LNCaP clone FGC (cell line): ENCODE data around the gene GNG7.

Experiments
- DNase-seq: peaks from one replicate; pipeline ENCODE4 v3.0.0-alpha.2; 2011; ENCODE audit warnings: low read depth
- H3K4me3 ChIP-seq: 2 replicates; pipeline ENCODE4 v1.5.1; 2011; ENCODE audit warnings: mild to moderate bottlenecking, low read depth, low read length, control low read depth
- CTCF ChIP-seq: IDR thresholded peaks from 2 replicates; pipeline ENCODE4 v1.5.1; 2012; ENCODE audit warnings: mild to moderate bottlenecking; ENCODE audit not compliant: control insufficient read depth, insufficient read depth; ENCODE audit errors: extremely low read depth

GNG7 gene

DNA sequence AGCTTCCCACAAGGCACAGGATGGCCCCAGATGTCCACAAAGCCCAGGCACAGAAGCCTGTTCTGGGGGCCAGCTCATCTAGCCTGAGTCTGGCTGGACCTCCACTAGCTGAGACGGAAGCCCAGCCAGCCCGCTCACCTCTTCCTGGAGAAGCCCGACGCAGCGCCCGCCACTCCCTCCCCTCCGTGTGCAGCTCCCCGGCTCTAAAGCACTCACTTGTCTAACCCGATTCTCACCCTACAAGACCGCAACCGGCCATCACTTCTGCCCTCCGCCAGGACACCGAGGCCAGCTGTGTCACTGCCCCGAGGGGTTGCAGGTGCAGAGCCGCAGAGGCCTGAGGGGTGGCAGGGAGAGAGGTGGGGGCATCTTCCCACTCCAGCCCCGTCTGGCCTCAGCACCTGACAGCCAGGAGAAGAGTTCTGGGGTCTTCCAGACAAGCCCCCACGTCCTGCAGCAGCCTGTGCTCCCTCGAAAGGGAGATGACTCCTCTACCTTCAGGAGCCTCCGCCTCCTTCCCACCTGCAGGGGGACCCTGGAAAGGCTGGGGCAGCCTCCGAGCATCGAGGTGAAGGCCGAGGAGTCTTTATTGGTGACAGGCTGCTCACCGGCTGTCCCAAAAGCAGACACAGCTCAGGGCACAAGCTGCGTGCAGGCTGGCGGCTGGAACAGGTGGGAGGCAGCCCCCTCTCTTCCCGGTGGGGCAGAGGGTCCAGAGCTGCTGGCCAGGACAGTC lies 24.6 kb upstream of the GNG7 start:
- no peak overlapping the region for H3K4me3 ChIP-seq
- no peak for TF ChIP-seq CTCF
- DNase-seq, result no peak

DNA sequence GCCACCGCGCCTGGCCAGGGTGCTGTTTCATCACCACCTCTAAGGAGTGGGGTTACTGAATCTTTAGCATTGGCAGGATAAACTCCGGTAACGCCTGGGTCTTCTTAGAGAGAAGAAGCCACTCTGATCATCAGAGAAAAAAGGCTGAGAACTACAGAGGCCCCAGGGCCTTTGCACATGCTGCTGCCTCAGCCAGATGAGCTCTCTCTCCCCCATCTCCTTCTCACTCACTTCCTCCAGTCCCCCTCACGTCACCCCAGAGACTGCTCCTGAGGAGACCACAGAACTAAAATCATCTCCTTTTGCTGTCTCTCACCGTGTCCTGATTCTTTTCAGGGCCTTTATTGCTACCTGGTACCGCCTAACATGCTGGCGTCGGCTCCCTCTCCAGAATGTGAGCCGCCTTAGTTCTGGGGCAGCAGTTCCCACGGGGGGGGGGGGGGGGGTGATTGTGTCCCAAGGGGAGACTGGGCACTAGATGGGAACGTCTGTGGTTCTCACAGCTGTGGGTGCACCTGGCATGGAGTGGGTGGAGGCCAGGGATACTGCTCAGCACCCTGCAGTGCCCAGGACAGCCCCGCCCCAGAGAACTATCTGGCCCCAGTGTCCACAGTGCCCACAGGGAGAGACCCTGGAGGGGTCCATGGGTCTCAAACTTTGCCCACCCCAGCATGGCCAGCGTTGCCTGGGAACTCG lies 23.8 kb upstream of the GNG7 start:
- DNase-seq, result no peak
- no peak for TF ChIP-seq CTCF
- H3K4me3 ChIP-seq, result no peak overlapping the region

GRCh38 chr19:2724148-2724557 lies 21.7 kb upstream of the GNG7 start:
- no peak overlapping the region for H3K4me3 ChIP-seq
- no peak for TF ChIP-seq CTCF
- no peak for DNase-seq

DNA sequence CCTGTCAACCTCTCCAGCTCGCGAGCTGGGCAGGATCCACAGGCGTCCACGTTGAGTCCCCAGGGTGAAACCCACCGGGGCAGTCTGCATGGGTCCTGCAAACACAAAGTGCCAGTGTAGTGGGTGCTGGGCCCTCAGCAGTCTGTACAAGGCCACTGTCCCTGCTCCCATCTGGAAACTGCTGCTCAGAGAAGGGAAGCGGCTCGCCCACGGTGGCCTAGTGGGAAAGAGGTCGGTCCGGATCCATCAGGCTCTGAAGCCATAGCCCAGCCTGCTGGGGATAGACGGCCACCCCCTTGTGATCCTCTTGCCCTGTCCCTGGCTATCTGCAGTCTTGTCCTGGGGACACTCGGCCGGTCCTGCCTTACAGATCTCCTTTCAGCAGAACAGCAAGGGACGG lies 21.3 kb upstream of the GNG7 start:
- no peak for DNase-seq
- TF ChIP-seq CTCF, result no peak
- H3K4me3 ChIP-seq, result no peak overlapping the region

- DNase-seq, result no peak
- no peak overlapping the region for H3K4me3 ChIP-seq
- no peak for TF ChIP-seq CTCF
Observed at GRCh38 chr19:2723345-2723715, 20.8 kb upstream of the GNG7 start.

GRCh38 chr19:2722541-2723344 lies 20.2 kb upstream of the GNG7 start:
- DNase-seq, result no peak
- no peak for TF ChIP-seq CTCF
- no peak overlapping the region for H3K4me3 ChIP-seq
